H1 (cell line): ENCODE data around the gene SIPA1L3. TPM values are rescaled to one million over a fixed set of nuclear protein-coding genes. Genes with fewer than 3 reads are reported as not detected.

Experiments used
- polyA plus RNA-seq, 7 experiments: library from polyadenylated mRNA; depleted of rRNA in 3 of 7; stranded (reverse) in 5 of 7; unstranded in 2 of 7; fragments of >200 nt in 5 of 7; fragments of 200-250 nt in 2 of 7; gene quantifications; 1 replicate in 5 of 7; 2 replicates in 1 of 7; 4 replicates in 1 of 7; pipeline versions ENCODE4 v1.2.1 to v1.2.3, GENCODE V29; 2011 to 2013; ENCODE audit warnings: missing spikeins in 2 of 7, mixed read lengths in 2 of 7
- total RNA-seq: library from RNA; stranded (reverse); fragmentation: NEBNext Ultra II Directional; extraction: Animal tissue kit (Norgen Biotek cat#: 25700); gene quantifications from 2 replicates; pipeline ENCODE4 v1.2.1, GENCODE V29; 2021
- TF ChIP-seq, protein P1 (sequence below): fragments of 300-600 bp; sonication (generic); IDR thresholded peaks from 2 replicates; pipeline ENCODE4 v1.7.1; 2012; ENCODE audit warnings: low read length, moderate library complexity, mild to moderate bottlenecking, inconsistent platforms; ENCODE audit not compliant: insufficient replicate concordance

The SIPA1L3 gene
- total and polyA plus RNA-seq, 2 of the 8 experiments (the other 6 are each of a cell fraction or from before 2014, with no cell fraction given), result 15.0 to 54.9 TPM

DNA sequence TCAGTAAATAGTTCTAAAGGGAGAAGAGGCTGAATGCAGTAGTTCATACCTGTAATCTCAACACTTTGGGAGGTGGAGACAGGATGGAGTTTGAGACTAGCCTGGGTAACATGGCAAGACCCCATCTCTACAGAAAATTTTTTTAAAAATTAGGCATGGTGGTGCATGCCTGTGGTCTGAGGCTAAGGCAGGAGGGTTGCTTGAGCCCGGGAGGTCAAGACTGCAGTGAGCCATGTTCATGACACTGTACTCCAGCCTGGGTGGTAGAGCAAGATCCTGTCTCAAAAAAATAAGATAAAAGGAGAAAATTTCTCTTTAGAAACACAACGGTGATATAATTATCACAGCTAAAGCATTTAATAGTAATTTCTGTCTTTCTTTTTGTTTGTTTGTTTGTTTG, 57.1 kb downstream of the SIPA1L3 start (continued):
- TF ChIP-seq, protein P1, sequence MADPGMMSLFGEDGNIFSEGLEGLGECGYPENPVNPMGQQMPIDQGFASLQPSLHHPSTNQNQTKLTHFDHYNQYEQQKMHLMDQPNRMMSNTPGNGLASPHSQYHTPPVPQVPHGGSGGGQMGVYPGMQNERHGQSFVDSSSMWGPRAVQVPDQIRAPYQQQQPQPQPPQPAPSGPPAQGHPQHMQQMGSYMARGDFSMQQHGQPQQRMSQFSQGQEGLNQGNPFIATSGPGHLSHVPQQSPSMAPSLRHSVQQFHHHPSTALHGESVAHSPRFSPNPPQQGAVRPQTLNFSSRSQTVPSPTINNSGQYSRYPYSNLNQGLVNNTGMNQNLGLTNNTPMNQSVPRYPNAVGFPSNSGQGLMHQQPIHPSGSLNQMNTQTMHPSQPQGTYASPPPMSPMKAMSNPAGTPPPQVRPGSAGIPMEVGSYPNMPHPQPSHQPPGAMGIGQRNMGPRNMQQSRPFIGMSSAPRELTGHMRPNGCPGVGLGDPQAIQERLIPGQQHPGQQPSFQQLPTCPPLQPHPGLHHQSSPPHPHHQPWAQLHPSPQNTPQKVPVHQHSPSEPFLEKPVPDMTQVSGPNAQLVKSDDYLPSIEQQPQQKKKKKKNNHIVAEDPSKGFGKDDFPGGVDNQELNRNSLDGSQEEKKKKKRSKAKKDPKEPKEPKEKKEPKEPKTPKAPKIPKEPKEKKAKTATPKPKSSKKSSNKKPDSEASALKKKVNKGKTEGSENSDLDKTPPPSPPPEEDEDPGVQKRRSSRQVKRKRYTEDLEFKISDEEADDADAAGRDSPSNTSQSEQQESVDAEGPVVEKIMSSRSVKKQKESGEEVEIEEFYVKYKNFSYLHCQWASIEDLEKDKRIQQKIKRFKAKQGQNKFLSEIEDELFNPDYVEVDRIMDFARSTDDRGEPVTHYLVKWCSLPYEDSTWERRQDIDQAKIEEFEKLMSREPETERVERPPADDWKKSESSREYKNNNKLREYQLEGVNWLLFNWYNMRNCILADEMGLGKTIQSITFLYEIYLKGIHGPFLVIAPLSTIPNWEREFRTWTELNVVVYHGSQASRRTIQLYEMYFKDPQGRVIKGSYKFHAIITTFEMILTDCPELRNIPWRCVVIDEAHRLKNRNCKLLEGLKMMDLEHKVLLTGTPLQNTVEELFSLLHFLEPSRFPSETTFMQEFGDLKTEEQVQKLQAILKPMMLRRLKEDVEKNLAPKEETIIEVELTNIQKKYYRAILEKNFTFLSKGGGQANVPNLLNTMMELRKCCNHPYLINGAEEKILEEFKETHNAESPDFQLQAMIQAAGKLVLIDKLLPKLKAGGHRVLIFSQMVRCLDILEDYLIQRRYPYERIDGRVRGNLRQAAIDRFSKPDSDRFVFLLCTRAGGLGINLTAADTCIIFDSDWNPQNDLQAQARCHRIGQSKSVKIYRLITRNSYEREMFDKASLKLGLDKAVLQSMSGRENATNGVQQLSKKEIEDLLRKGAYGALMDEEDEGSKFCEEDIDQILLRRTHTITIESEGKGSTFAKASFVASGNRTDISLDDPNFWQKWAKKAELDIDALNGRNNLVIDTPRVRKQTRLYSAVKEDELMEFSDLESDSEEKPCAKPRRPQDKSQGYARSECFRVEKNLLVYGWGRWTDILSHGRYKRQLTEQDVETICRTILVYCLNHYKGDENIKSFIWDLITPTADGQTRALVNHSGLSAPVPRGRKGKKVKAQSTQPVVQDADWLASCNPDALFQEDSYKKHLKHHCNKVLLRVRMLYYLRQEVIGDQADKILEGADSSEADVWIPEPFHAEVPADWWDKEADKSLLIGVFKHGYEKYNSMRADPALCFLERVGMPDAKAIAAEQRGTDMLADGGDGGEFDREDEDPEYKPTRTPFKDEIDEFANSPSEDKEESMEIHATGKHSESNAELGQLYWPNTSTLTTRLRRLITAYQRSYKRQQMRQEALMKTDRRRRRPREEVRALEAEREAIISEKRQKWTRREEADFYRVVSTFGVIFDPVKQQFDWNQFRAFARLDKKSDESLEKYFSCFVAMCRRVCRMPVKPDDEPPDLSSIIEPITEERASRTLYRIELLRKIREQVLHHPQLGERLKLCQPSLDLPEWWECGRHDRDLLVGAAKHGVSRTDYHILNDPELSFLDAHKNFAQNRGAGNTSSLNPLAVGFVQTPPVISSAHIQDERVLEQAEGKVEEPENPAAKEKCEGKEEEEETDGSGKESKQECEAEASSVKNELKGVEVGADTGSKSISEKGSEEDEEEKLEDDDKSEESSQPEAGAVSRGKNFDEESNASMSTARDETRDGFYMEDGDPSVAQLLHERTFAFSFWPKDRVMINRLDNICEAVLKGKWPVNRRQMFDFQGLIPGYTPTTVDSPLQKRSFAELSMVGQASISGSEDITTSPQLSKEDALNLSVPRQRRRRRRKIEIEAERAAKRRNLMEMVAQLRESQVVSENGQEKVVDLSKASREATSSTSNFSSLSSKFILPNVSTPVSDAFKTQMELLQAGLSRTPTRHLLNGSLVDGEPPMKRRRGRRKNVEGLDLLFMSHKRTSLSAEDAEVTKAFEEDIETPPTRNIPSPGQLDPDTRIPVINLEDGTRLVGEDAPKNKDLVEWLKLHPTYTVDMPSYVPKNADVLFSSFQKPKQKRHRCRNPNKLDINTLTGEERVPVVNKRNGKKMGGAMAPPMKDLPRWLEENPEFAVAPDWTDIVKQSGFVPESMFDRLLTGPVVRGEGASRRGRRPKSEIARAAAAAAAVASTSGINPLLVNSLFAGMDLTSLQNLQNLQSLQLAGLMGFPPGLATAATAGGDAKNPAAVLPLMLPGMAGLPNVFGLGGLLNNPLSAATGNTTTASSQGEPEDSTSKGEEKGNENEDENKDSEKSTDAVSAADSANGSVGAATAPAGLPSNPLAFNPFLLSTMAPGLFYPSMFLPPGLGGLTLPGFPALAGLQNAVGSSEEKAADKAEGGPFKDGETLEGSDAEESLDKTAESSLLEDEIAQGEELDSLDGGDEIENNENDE, result no peak
